Kidney (tissue), 14 donors: ENCODE results near the gene ABLIM3. TPM values are rescaled to one million over a fixed set of nuclear protein-coding genes. Genes with fewer than 3 reads are reported as not detected.

Experiments used
- DNase-seq, 5 donors: peaks; one replicate each; pipeline ENCODE4 v3.0.0-alpha.2; 2013 to 2020
- FAIRE-seq: peaks from 2 replicates; lab custom pipeline; 2012; peaks lifted over from hg19 to GRCh38; lab: Jason Lieb, UNC
- H3K27ac ChIP-seq, 2 donors: one replicate each; pipeline ENCODE4 v1.7.0; 2013; ENCODE audit warnings: low read depth in 2 of 2, low read length in 2 of 2, inconsistent platforms in 1 of 2
- H3K27me3 ChIP-seq: one replicate; pipeline ENCODE4 v1.7.1; 2013; ENCODE audit warnings: low read length, inconsistent platforms; ENCODE audit not compliant: control insufficient read depth, insufficient read depth
- H3K36me3 ChIP-seq, 3 donors: one replicate each; pipeline versions ENCODE4 v1.7.0 to v1.7.1; 2013; ENCODE audit warnings: low read length in 3 of 3, control low read depth in 1 of 3, inconsistent platforms in 1 of 3; ENCODE audit not compliant: insufficient read depth in 3 of 3, control insufficient read depth in 2 of 3
- H3K4me1 ChIP-seq, 3 donors: one replicate each; pipeline versions ENCODE4 v1.7.0 to v1.7.1; 2013; ENCODE audit warnings: low read length in 3 of 3, inconsistent platforms in 1 of 3, low read depth in 1 of 3; ENCODE audit not compliant: control insufficient read depth in 2 of 3, insufficient read depth in 2 of 3
- H3K4me3 ChIP-seq, 3 donors: one replicate each; pipeline versions ENCODE4 v1.7.0 to v1.8.1; 2013; ENCODE audit warnings: low read length in 3 of 3, control low read depth in 1 of 3, inconsistent platforms in 1 of 3
- H3K9ac ChIP-seq, 3 donors: one replicate each; pipeline versions ENCODE4 v1.7.0 to v1.7.1; 2013; ENCODE audit warnings: low read length in 3 of 3, control low read depth in 1 of 3, inconsistent platforms in 1 of 3
- H3K9me3 ChIP-seq, 3 donors: one replicate each; pipeline versions ENCODE4 v1.7.0 to v1.7.1; 2013; ENCODE audit warnings: low read length in 3 of 3, control low read depth in 1 of 3, inconsistent platforms in 1 of 3; ENCODE audit not compliant: control insufficient read depth in 2 of 3, insufficient read depth in 1 of 3
- intact Hi-C: fragments of 100-400 bp; cut with DNase I; formaldehyde crosslinking; loops from one replicate; pipeline ENCODE4 v1.11.1; 2022
- polyA plus RNA-seq: library from polyadenylated mRNA; stranded (reverse); fragments of 350-450 nt; fragmentation: Illumina TruSeq; extraction: RNeasy Lipid Tissue Mini Kit (QIAGEN cat#74804); gene quantifications from one replicate; pipeline ENCODE4 v1.2.3, GENCODE V29; 2014; ENCODE audit warnings: low read depth, low replicate concordance; ENCODE audit not compliant: insufficient read depth
- total RNA-seq: library from RNA; stranded (reverse); fragmentation: NEBNext Ultra II Directional; extraction: Animal tissue kit (Norgen Biotek cat#: 25700); gene quantifications from one replicate; pipeline ENCODE4 v1.2.1, GENCODE V29; 2021
- TF ChIP-seq, protein P1 (sequence below): IDR thresholded peaks from 3 replicates; pipeline ENCODE4 v1.5.1; 2012; ENCODE audit warnings: mild to moderate bottlenecking, moderate library complexity, borderline replicate concordance; ENCODE audit not compliant: insufficient read depth; ENCODE audit errors: extremely low read depth
- donor health status: control.
- donor health status: control.
- donor health status: control.
- donor health status: control.
- donor health status: control.
- donor health status: DM: yes; HTN: yes; CAD: no.
- donor health status: Normal renal cell carcinoma (clear cell type).

Gene ABLIM3
- total and polyA plus RNA-seq, 2 donors from 2014 or later: 20.1 to 21.7 TPM

DNA sequence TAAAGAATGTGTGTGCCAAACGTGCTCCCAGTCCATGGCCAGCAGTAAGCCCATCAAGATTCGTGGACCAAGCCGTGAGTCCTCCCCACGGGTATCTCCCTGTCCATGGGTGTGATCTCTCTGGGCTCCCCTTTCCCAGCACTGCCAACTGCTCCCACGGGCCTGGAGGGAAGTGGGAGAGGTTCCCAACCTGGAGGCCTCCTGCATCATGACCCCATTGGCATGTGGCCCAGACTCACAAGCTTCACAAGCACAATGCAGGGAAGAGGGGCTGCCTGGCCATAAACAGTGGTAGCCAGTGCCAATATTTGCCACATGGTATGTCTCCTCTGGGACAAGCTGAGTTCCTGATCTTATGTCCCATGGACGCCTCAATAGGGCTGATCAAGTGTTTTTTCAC, 59.1 kb downstream of the ABLIM3 start:
- Histone ChIP-seq H3K9me3 (no peaks in the 10 kb centered on the region), H3K9ac (no peak overlapping the region), H3K4me3 (no peak overlapping the region), H3K36me3 (peaks cover 0 to 13% (median 11%) of the 10 kb centered on the region in 3 donors), H3K27ac (no peak overlapping the region), H3K4me1 (no peaks in the 10 kb centered on the region), H3K27me3 (no peaks in the 10 kb centered on the region)
- DNase-seq (no peak), FAIRE-seq (no peak)
- intact Hi-C loops: no loop called here
- TF ChIP-seq, protein P1, sequence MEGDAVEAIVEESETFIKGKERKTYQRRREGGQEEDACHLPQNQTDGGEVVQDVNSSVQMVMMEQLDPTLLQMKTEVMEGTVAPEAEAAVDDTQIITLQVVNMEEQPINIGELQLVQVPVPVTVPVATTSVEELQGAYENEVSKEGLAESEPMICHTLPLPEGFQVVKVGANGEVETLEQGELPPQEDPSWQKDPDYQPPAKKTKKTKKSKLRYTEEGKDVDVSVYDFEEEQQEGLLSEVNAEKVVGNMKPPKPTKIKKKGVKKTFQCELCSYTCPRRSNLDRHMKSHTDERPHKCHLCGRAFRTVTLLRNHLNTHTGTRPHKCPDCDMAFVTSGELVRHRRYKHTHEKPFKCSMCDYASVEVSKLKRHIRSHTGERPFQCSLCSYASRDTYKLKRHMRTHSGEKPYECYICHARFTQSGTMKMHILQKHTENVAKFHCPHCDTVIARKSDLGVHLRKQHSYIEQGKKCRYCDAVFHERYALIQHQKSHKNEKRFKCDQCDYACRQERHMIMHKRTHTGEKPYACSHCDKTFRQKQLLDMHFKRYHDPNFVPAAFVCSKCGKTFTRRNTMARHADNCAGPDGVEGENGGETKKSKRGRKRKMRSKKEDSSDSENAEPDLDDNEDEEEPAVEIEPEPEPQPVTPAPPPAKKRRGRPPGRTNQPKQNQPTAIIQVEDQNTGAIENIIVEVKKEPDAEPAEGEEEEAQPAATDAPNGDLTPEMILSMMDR: no peak

DNA sequence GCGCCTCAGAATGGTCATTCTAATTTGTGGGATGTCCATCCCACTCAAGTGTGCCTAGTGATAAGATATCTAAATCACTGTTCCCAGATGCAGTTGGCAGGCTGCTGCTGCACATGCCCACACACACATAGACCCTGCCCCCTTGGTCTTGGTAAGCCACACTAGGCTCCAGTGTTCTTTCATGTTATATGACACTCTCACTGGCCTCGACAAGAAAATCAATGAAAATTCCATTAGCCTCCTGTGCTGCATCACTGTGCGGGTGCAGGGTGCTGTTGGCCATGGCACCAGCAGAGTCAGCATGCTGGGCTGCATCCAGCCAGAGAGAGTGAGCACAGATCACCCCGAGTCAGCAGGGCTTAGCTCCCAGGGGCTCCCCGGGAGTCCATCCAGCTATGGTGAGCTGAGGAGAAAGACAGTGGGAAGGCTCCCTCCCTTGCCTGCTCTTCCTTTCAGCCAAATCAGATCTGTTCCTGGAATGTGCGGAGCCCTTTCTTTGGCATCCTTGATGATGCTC, 59.9 kb downstream of the ABLIM3 start:
- H3K4me3 ChIP-seq: no peak overlapping the region
- H3K9ac ChIP-seq: no peak overlapping the region
- no peaks in the 10 kb centered on the region for H3K9me3 ChIP-seq
- TF ChIP-seq, protein P1: no peak
- intact Hi-C loops: no loop called here
- FAIRE-seq (no peak), DNase-seq (no peak)
- no peak overlapping the region for H3K27ac ChIP-seq
- H3K4me1 ChIP-seq: peaks cover 0 to 7% (median 2%) of the 10 kb centered on the region in 3 donors
- H3K27me3 ChIP-seq: no peaks in the 10 kb centered on the region
- H3K36me3 ChIP-seq: peaks cover 0 to 13% (median 11%) of the 10 kb centered on the region in 3 donors

DNA sequence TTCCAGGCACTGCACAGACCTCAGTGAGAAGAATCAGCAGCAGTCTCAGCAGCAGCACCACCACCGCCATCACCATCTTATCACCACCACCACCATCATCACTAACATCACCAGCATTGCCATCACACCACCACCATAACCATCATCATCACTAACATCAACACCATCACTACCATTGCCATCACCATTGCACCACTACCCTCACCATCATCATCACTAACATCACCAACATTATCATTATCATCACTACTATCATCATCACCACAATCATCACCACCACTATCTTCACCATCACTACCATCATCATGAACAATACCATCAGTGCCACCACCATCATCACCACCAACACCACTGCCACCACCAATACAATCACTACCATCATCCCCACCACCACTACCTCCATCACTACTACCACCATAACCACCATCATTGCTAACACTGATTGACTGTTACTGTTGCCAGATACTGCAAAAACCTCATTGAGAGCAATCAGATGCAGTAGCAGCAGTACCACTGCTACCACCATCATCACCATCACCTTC, 61.7 kb downstream of the ABLIM3 start:
- no peak for FAIRE-seq
- H3K36me3 ChIP-seq: peaks cover 0 to 13% (median 11%) of the 10 kb centered on the region in 3 donors

More for the DNA sequence above, 61.7 kb downstream of the ABLIM3 start:
- TF ChIP-seq, protein P1: no peak
- no peaks in the 10 kb centered on the region for H3K9me3 ChIP-seq
- DNase-seq: no peak
- H3K4me1 ChIP-seq: peaks cover 0 to 11% (median 6%) of the 10 kb centered on the region in 3 donors
- no peak overlapping the region for H3K4me3 ChIP-seq
- H3K27ac ChIP-seq: no peak overlapping the region
- no peaks in the 10 kb centered on the region for H3K27me3 ChIP-seq
- intact Hi-C loops: no loop called here
- no peak overlapping the region for H3K9ac ChIP-seq
